WTC11 (cell line): ENCODE results near the gene ZMAT2. TPM values are rescaled to one million over a fixed set of nuclear protein-coding genes. Genes with fewer than 3 reads are reported as not detected.

Experiments
- ATAC-seq: fragments of 200-7000 bp; cut with Tn5 transposase; 2 replicates; pipeline ENCODE4 v1.10.0; 2021; ENCODE audit warnings: mild to moderate bottlenecking, moderate library complexity
- CTCF ChIA-PET: fragments of 300-600 bp; sonication (Branson Sonifier 250); formaldehyde crosslinking; loops from one replicate; lab custom pipeline; 2021; ENCODE audit warnings: antibody characterized with exemption; lab: Charles Lee
- POLR2A ChIA-PET: fragments of 350-600 bp; sonication (Branson Sonifier 250); formaldehyde crosslinking; loops from one replicate; lab custom pipeline; 2021; ENCODE audit warnings: antibody characterized with exemption; lab: Charles Lee
- DNase-seq: peaks from one replicate; pipeline ENCODE4 v3.0.0; 2021; ENCODE audit warnings: low spot score
- H3K27ac Mint-ChIP-seq: 2 replicates; pipeline ENCODE4 v1.8.0; 2021; ENCODE audit warnings: mixed read lengths
- H3K27me3 Mint-ChIP-seq: 2 replicates; pipeline ENCODE4 v1.8.0; 2021; ENCODE audit warnings: low read depth, mild to moderate bottlenecking, moderate library complexity, mixed read lengths
- H3K36me3 Mint-ChIP-seq: 2 replicates; pipeline ENCODE4 v1.8.0; 2021; ENCODE audit warnings: mixed read lengths
- H3K4me1 Mint-ChIP-seq: 2 replicates; pipeline ENCODE4 v1.8.0; 2022; ENCODE audit warnings: mixed read lengths
- H3K4me3 Mint-ChIP-seq: 2 replicates; pipeline ENCODE4 v1.8.0; 2021; ENCODE audit warnings: mild to moderate bottlenecking, moderate library complexity, mixed read lengths
- H3K9me3 Mint-ChIP-seq: 2 replicates; pipeline ENCODE4 v1.8.0; 2021; ENCODE audit warnings: mixed read lengths
- ATF1 ChIP-seq: sonication (generic); formaldehyde crosslinking; IDR thresholded peaks from 2 replicates; pipeline ENCODE4 v1.8.1; 2023; ENCODE audit warnings: mild to moderate bottlenecking, moderate library complexity, missing genetic modification reagents
- CBFB ChIP-seq: sonication (generic); formaldehyde crosslinking; IDR thresholded peaks from 2 replicates; pipeline ENCODE4 v1.8.1; 2022; ENCODE audit warnings: mild to moderate bottlenecking, low read depth, missing genetic modification reagents
- ERG ChIP-seq: fragments of 250-450 bp; sonication (Bioruptor Pico); IDR thresholded peaks from 2 replicates; pipeline ENCODE4 v1.8.0; 2021; ENCODE audit warnings: mild to moderate bottlenecking
- ESRRA ChIP-seq: sonication (generic); formaldehyde crosslinking; IDR thresholded peaks from 2 replicates; pipeline ENCODE4 v1.8.1; 2022; ENCODE audit warnings: mild to moderate bottlenecking, missing genetic modification reagents, borderline replicate concordance
- JAZF1 ChIP-seq: fragments of 250-450 bp; sonication (Bioruptor Pico); IDR thresholded peaks from 2 replicates; pipeline ENCODE4 v1.9.0; 2021; ENCODE audit warnings: moderate library complexity, mild to moderate bottlenecking, inconsistent platforms
- MYBL2 ChIP-seq: sonication (generic); formaldehyde crosslinking; IDR thresholded peaks from 2 replicates; pipeline ENCODE4 v1.8.1; 2023; ENCODE audit warnings: mild to moderate bottlenecking, moderate library complexity, missing genetic modification reagents
- NR1H2 ChIP-seq: sonication (generic); formaldehyde crosslinking; IDR thresholded peaks from 2 replicates; pipeline ENCODE4 v1.9.0; 2021; ENCODE audit warnings: mild to moderate bottlenecking, moderate library complexity, missing genetic modification reagents
- NR2C2 ChIP-seq: sonication (generic); formaldehyde crosslinking; IDR thresholded peaks from 2 replicates; pipeline ENCODE4 v1.8.0; 2022; ENCODE audit warnings: mild to moderate bottlenecking, missing genetic modification reagents
- RELA ChIP-seq: sonication (generic); formaldehyde crosslinking; IDR thresholded peaks from 2 replicates; pipeline ENCODE4 v1.8.1; 2022; ENCODE audit warnings: missing genetic modification reagents, mild to moderate bottlenecking, borderline replicate concordance
- SMAD4 ChIP-seq: sonication (generic); formaldehyde crosslinking; IDR thresholded peaks from 2 replicates; pipeline ENCODE4 v1.8.0; 2022; ENCODE audit warnings: mild to moderate bottlenecking, missing genetic modification reagents
- SOX15 ChIP-seq: fragments of 250-450 bp; sonication (Bioruptor Pico); IDR thresholded peaks from 2 replicates; pipeline ENCODE4 v1.9.0; 2021; ENCODE audit warnings: mild to moderate bottlenecking
- SP1 ChIP-seq: sonication (generic); formaldehyde crosslinking; conservative IDR thresholded peaks from 2 replicates; pipeline ENCODE4 v1.8.1; 2022; ENCODE audit warnings: missing genetic modification reagents
- TCF7 ChIP-seq: sonication (generic); formaldehyde crosslinking; IDR thresholded peaks from 2 replicates; pipeline ENCODE4 v1.8.0; 2022; ENCODE audit warnings: mild to moderate bottlenecking, low read depth, missing genetic modification reagents, moderate library complexity
- TEAD1 ChIP-seq: sonication (generic); formaldehyde crosslinking; IDR thresholded peaks from 2 replicates; pipeline ENCODE4 v1.8.0; 2022; ENCODE audit warnings: mild to moderate bottlenecking, missing genetic modification reagents
- TEAD4 ChIP-seq: sonication (generic); formaldehyde crosslinking; IDR thresholded peaks from 2 replicates; pipeline ENCODE4 v1.8.0; 2022; ENCODE audit warnings: mild to moderate bottlenecking, missing genetic modification reagents
- ZBTB21 ChIP-seq: sonication (generic); formaldehyde crosslinking; IDR thresholded peaks from 2 replicates; pipeline ENCODE4 v1.8.1; 2023; ENCODE audit warnings: mild to moderate bottlenecking, missing genetic modification reagents, borderline replicate concordance
- ZNF263 ChIP-seq: sonication (generic); formaldehyde crosslinking; IDR thresholded peaks from 2 replicates; pipeline ENCODE4 v1.8.1; 2022; ENCODE audit warnings: low read depth, mild to moderate bottlenecking, moderate library complexity, missing genetic modification reagents
- ZNF317 ChIP-seq: sonication (generic); formaldehyde crosslinking; IDR thresholded peaks from 2 replicates; pipeline ENCODE4 v1.8.1; 2023; ENCODE audit warnings: low read depth, mild to moderate bottlenecking, moderate library complexity, missing genetic modification reagents, borderline replicate concordance
- ZNF425 ChIP-seq: fragments of 250-450 bp; sonication (Bioruptor Pico); conservative IDR thresholded peaks from 2 replicates; pipeline ENCODE4 v1.9.0; 2021; ENCODE audit warnings: mild to moderate bottlenecking
- total RNA-seq: library from RNA; stranded (reverse); gene quantifications from 3 replicates; pipeline ENCODE4 v1.2.3, GENCODE V29; 2021
- TF ChIP-seq, protein P1 (sequence below): sonication (generic); formaldehyde crosslinking; conservative IDR thresholded peaks from 2 replicates; pipeline ENCODE4 v1.8.1; 2022; ENCODE audit warnings: mild to moderate bottlenecking, missing genetic modification reagents
- TF ChIP-seq, protein P2 (sequence below): sonication (generic); formaldehyde crosslinking; IDR thresholded peaks from 2 replicates; pipeline ENCODE4 v1.8.0; 2022; ENCODE audit warnings: mild to moderate bottlenecking, missing genetic modification reagents
- TF ChIP-seq, protein P3 (sequence below): sonication (generic); formaldehyde crosslinking; IDR thresholded peaks from 2 replicates; pipeline ENCODE4 v1.8.0; 2022; ENCODE audit warnings: mild to moderate bottlenecking, missing genetic modification reagents
- TF ChIP-seq, protein P4 (sequence below): sonication (generic); formaldehyde crosslinking; IDR thresholded peaks from 2 replicates; pipeline ENCODE4 v1.8.1; 2023; ENCODE audit warnings: mild to moderate bottlenecking, missing genetic modification reagents, borderline replicate concordance
- TF ChIP-seq, protein P5 (sequence below): sonication (generic); formaldehyde crosslinking; IDR thresholded peaks from 2 replicates; pipeline ENCODE4 v1.8.1; 2023; ENCODE audit warnings: mild to moderate bottlenecking, missing genetic modification reagents, moderate library complexity

Gene ZMAT2
- total RNA-seq, 1 experiment from 2014 or later: 57.2 TPM

- POLR2A ChIA-PET: interaction anchor here (1.3 to 1.9 kb wide), 2 partner anchors 9 to 17 kb away, joined by 3 to 4 read pairs; partner anchors contain the start of genes DND1, IK and NDUFA2
- H3K36me3 Mint-ChIP-seq: peaks cover 59% of the 10 kb centered on the region
- H3K27me3 Mint-ChIP-seq: no peaks in the 10 kb centered on the region
- peak within 1 kb of the TSS; percentile 99 for H3K4me3 Mint-ChIP-seq
- CTCF ChIA-PET: interaction anchor here (0.6 to 0.7 kb wide), 2 partner anchors 27 to 33 kb away, joined by 3 read pairs; partner anchors contain the start of genes HARS1 and HARS2
- no peaks in the 10 kb centered on the region for H3K9me3 Mint-ChIP-seq
- H3K27ac Mint-ChIP-seq: peak within 1 kb of the TSS; percentile 98
- peaks cover 6% of the 10 kb centered on the region for H3K4me1 Mint-ChIP-seq
- peak; percentile 95 for DNase-seq
- peak; percentile 98 for ATAC-seq
- TF ChIP-seq, protein P1, sequence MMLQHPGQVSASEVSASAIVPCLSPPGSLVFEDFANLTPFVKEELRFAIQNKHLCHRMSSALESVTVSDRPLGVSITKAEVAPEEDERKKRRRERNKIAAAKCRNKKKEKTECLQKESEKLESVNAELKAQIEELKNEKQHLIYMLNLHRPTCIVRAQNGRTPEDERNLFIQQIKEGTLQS: no peak
- TF ChIP-seq TEAD4 (no peak; the same call in 1 of the 2 replicates), SMAD4 (CRISPR knock-in tag) (no peak), ESRRA (CRISPR knock-in tag) (0 out of 2 replicates have a peak, but pooled peaks have one; percentile 50), JAZF1 (CRISPR knock-in tag) (no peak), CBFB (CRISPR knock-in tag) (0 out of 2 replicates have a peak, but pooled peaks have one; percentile 26), SP1 (CRISPR knock-in tag) (peak; percentile 71), ZNF317 (0 out of 2 replicates have a peak, but pooled peaks have one; percentile 27), ZNF263 (CRISPR knock-in tag) (no peak), SOX15 (CRISPR knock-in tag) (no peak), RELA (0 out of 2 replicates have a peak, but pooled peaks have one; percentile 68), NR1H2 (CRISPR knock-in tag) (no peak), ZNF425 (no peak), ZBTB21 (CRISPR knock-in tag) (no peak), ATF1 (CRISPR knock-in tag) (no peak), TCF7 (CRISPR knock-in tag) (no peak), NR2C2 (CRISPR knock-in tag) (no peak), ERG (CRISPR knock-in tag) (no peak), MYBL2 (no peak), TEAD1 (peak; percentile 94)
- TF ChIP-seq, protein P2, sequence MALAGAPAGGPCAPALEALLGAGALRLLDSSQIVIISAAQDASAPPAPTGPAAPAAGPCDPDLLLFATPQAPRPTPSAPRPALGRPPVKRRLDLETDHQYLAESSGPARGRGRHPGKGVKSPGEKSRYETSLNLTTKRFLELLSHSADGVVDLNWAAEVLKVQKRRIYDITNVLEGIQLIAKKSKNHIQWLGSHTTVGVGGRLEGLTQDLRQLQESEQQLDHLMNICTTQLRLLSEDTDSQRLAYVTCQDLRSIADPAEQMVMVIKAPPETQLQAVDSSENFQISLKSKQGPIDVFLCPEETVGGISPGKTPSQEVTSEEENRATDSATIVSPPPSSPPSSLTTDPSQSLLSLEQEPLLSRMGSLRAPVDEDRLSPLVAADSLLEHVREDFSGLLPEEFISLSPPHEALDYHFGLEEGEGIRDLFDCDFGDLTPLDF (CRISPR knock-in tag): no peak
- TF ChIP-seq, protein P3, sequence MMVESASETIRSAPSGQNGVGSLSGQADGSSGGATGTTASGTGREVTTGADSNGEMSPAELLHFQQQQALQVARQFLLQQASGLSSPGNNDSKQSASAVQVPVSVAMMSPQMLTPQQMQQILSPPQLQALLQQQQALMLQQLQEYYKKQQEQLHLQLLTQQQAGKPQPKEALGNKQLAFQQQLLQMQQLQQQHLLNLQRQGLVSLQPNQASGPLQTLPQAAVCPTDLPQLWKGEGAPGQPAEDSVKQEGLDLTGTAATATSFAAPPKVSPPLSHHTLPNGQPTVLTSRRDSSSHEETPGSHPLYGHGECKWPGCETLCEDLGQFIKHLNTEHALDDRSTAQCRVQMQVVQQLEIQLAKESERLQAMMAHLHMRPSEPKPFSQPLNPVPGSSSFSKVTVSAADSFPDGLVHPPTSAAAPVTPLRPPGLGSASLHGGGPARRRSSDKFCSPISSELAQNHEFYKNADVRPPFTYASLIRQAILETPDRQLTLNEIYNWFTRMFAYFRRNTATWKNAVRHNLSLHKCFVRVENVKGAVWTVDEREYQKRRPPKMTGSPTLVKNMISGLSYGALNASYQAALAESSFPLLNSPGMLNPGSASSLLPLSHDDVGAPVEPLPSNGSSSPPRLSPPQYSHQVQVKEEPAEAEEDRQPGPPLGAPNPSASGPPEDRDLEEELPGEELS: peak; percentile 70; the same call in 1 of the 2 replicates
- TF ChIP-seq, protein P4, sequence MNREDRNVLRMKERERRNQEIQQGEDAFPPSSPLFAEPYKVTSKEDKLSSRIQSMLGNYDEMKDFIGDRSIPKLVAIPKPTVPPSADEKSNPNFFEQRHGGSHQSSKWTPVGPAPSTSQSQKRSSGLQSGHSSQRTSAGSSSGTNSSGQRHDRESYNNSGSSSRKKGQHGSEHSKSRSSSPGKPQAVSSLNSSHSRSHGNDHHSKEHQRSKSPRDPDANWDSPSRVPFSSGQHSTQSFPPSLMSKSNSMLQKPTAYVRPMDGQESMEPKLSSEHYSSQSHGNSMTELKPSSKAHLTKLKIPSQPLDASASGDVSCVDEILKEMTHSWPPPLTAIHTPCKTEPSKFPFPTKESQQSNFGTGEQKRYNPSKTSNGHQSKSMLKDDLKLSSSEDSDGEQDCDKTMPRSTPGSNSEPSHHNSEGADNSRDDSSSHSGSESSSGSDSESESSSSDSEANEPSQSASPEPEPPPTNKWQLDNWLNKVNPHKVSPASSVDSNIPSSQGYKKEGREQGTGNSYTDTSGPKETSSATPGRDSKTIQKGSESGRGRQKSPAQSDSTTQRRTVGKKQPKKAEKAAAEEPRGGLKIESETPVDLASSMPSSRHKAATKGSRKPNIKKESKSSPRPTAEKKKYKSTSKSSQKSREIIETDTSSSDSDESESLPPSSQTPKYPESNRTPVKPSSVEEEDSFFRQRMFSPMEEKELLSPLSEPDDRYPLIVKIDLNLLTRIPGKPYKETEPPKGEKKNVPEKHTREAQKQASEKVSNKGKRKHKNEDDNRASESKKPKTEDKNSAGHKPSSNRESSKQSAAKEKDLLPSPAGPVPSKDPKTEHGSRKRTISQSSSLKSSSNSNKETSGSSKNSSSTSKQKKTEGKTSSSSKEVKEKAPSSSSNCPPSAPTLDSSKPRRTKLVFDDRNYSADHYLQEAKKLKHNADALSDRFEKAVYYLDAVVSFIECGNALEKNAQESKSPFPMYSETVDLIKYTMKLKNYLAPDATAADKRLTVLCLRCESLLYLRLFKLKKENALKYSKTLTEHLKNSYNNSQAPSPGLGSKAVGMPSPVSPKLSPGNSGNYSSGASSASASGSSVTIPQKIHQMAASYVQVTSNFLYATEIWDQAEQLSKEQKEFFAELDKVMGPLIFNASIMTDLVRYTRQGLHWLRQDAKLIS (CRISPR knock-in tag): no peak
- TF ChIP-seq, protein P5, sequence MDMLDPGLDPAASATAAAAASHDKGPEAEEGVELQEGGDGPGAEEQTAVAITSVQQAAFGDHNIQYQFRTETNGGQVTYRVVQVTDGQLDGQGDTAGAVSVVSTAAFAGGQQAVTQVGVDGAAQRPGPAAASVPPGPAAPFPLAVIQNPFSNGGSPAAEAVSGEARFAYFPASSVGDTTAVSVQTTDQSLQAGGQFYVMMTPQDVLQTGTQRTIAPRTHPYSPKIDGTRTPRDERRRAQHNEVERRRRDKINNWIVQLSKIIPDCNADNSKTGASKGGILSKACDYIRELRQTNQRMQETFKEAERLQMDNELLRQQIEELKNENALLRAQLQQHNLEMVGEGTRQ (CRISPR knock-in tag): no peak
Observed at GRCh38 chr5:140664359-140665119, 35.7 kb upstream of the ZMAT2 start, which contains the start of gene WDR55. Gene WDR55, plus strand, starts transcription at chr5:140664904. Its CDS starts 9 bp downstream, at chr5:140664913.
